Urinary bladder (tissue), 4 donors: ENCODE data around the gene CBLL2. TPM values are rescaled to one million over a fixed set of nuclear protein-coding genes. Genes with fewer than 3 reads are reported as not detected.
"Not testable (repeated sequence)": the region's sequence is repeated elsewhere in the genome, so short reads cannot be mapped to it uniquely, and the experiment has no call there.

Experiments
- DNase-seq: peaks from one replicate; pipeline ENCODE4 v3.0.0-alpha.2; 2015; ENCODE audit errors: extremely low spot score
- H3K27ac ChIP-seq: one replicate; pipeline ENCODE4 v1.5.1; 2013; ENCODE audit warnings: low read depth, mild to moderate bottlenecking, moderate library complexity
- H3K36me3 ChIP-seq: one replicate; pipeline ENCODE4 v1.6.1; 2013; ENCODE audit warnings: mild to moderate bottlenecking, moderate library complexity; ENCODE audit not compliant: insufficient read depth
- H3K4me1 ChIP-seq: one replicate; pipeline ENCODE4 v1.6.1; 2013; ENCODE audit warnings: mild to moderate bottlenecking, moderate library complexity; ENCODE audit not compliant: insufficient read depth
- H3K4me3 ChIP-seq: one replicate; pipeline ENCODE4 v1.5.1; 2013; ENCODE audit warnings: low read depth, low read length
- whole genome bisulfite sequencing: extraction: QIAGEN DNeasy Blood & Tissue Kit; methylation state at CpG from one replicate; pipeline ENCODE4 v1.1.7; 2013; 5-methylcytosine and 5-hydroxymethylcytosine counted together
- polyA plus RNA-seq: library from polyadenylated mRNA; stranded (reverse); fragments of 200-250 nt; gene quantifications from one replicate; pipeline ENCODE4 v1.2.3, GENCODE V29; 2013
- total RNA-seq: library from RNA; depleted of rRNA; stranded (reverse); fragments of >200 nt; gene quantifications from one replicate; pipeline ENCODE4 v1.2.3, GENCODE V29; 2014
- donor health status: healthy with polysubstance abuse.
- donor health status: healthy.

Gene CBLL2
- not detected for total RNA-seq
- polyA plus RNA-seq: not detected

GRCh38 chrX:22272613-22273012, at the start of gene CBLL2:
Gene CBLL2 (plus strand): TSS chrX:22272913. CDS start chrX:22272992, 79 bp downstream.
- no peak within 1 kb of the TSS for H3K27ac ChIP-seq
- 92% methylated on average over 13 of the region's 13 CpGs for WGBS
- no peaks in the 10 kb centered on the region for H3K4me1 ChIP-seq

GRCh38 chrX:22234380-22234779, 38.3 kb upstream of the CBLL2 start:
- H3K27ac ChIP-seq: no peak overlapping the region
- no peaks in the 10 kb centered on the region for H3K4me1 ChIP-seq
- WGBS: 82% methylated on average over 6 of the region's 6 CpGs

More at GRCh38 chrX:22272613-22273012, at the start of gene CBLL2:
- no peak for DNase-seq
- Histone ChIP-seq H3K36me3 (no peaks in the 10 kb centered on the region), H3K4me3 (no peak within 1 kb of the TSS)

GRCh38 chrX:22237479-22237878, 35.2 kb upstream of the CBLL2 start:
- no peak overlapping the region for H3K27ac ChIP-seq
- DNase-seq: no peak
- no peaks in the 10 kb centered on the region for H3K4me1 ChIP-seq
- no peak overlapping the region for H3K4me3 ChIP-seq
- WGBS: 76% methylated on average over 2 of the region's 2 CpGs
- H3K36me3 ChIP-seq: no peaks in the 10 kb centered on the region

More at GRCh38 chrX:22234380-22234779, 38.3 kb upstream of the CBLL2 start:
- Histone ChIP-seq H3K4me3 (no peak overlapping the region), H3K36me3 (no peaks in the 10 kb centered on the region)
- DNase-seq: no peak

GRCh38 chrX:22246620-22247019, 26.1 kb upstream of the CBLL2 start:
- DNase-seq: no peak
- no peak overlapping the region for H3K27ac ChIP-seq
- H3K4me1 ChIP-seq: no peaks in the 10 kb centered on the region
- H3K36me3 ChIP-seq: no peaks in the 10 kb centered on the region
- 89% methylated on average over 2 of the region's 2 CpGs for WGBS
- H3K4me3 ChIP-seq: no peak overlapping the region

- H3K4me3 ChIP-seq: no peak overlapping the region
- no peak for DNase-seq
- no peak overlapping the region for H3K27ac ChIP-seq
- no peaks in the 10 kb centered on the region for H3K4me1 ChIP-seq
- WGBS: 73% methylated on average over 1 of the region's 1 CpG
- no peaks in the 10 kb centered on the region for H3K36me3 ChIP-seq
These were observed 25.5 kb upstream of the CBLL2 start for GRCh38 chrX:22247169-22247568.

GRCh38 chrX:22248401-22248800, 24.3 kb upstream of the CBLL2 start:
- no peaks in the 10 kb centered on the region for H3K4me1 ChIP-seq
- no peak for DNase-seq
- WGBS: 85% methylated on average over 3 of the region's 3 CpGs

GRCh38 chrX:22249371-22249770, 23.3 kb upstream of the CBLL2 start:
- Histone ChIP-seq H3K4me1 (no peaks in the 10 kb centered on the region), H3K4me3 (no peak overlapping the region), H3K27ac (no peak overlapping the region), H3K36me3 (no peaks in the 10 kb centered on the region)
- WGBS: 76% methylated on average over 2 of the region's 2 CpGs
- no peak for DNase-seq

More at GRCh38 chrX:22248401-22248800, 24.3 kb upstream of the CBLL2 start:
- no peak overlapping the region for H3K27ac ChIP-seq
- no peaks in the 10 kb centered on the region for H3K36me3 ChIP-seq
- no peak overlapping the region for H3K4me3 ChIP-seq

GRCh38 chrX:22268706-22269105, 4.0 kb upstream of the CBLL2 start:
- 78% methylated on average over 6 of the region's 6 CpGs for WGBS
- H3K4me1 ChIP-seq: no peaks in the 10 kb centered on the region
- H3K36me3 ChIP-seq: no peaks in the 10 kb centered on the region
- no peak for DNase-seq
- H3K27ac ChIP-seq: no peak overlapping the region
- no peak overlapping the region for H3K4me3 ChIP-seq

- no peaks in the 10 kb centered on the region for H3K4me1 ChIP-seq
- H3K4me3 ChIP-seq: no peak overlapping the region
- H3K27ac ChIP-seq: no peak overlapping the region
- DNase-seq: no peak
- 95% methylated on average over 15 of the region's 15 CpGs for WGBS
- H3K36me3 ChIP-seq: no peaks in the 10 kb centered on the region
These were observed 1.1 kb downstream of the CBLL2 start for GRCh38 chrX:22273714-22274317.

- Histone ChIP-seq H3K4me1 (no peaks in the 10 kb centered on the region), H3K27ac (no peak overlapping the region), H3K36me3 (no peaks in the 10 kb centered on the region), H3K4me3 (no peak overlapping the region)
- DNase-seq: no peak
- 90% methylated on average over 6 of the region's 6 CpGs for WGBS
These were observed 4.1 kb downstream of the CBLL2 start for GRCh38 chrX:22276781-22277180.

- DNase-seq: no peak
- no peak overlapping the region for H3K27ac ChIP-seq
- no peaks in the 10 kb centered on the region for H3K36me3 ChIP-seq
- H3K4me1 ChIP-seq: no peaks in the 10 kb centered on the region
- no peak overlapping the region for H3K4me3 ChIP-seq
- 67% methylated on average over 3 of the region's 3 CpGs for WGBS
These were observed 5.7 kb downstream of the CBLL2 start for GRCh38 chrX:22278375-22278774.

- 89% methylated on average over 3 of the region's 3 CpGs for WGBS
- not testable (repeated sequence) for H3K4me3 ChIP-seq, H3K4me1 ChIP-seq, H3K36me3 ChIP-seq, DNase-seq, H3K27ac ChIP-seq
These were observed 16.5 kb downstream of the CBLL2 start for GRCh38 chrX:22289209-22289608.

- no peak for DNase-seq
- H3K36me3 ChIP-seq: no peaks in the 10 kb centered on the region
- 80% methylated on average over 2 of the region's 2 CpGs for WGBS
- no peaks in the 10 kb centered on the region for H3K4me1 ChIP-seq
- H3K27ac ChIP-seq: no peak overlapping the region
- no peak overlapping the region for H3K4me3 ChIP-seq
These were observed 24.2 kb downstream of the CBLL2 start for GRCh38 chrX:22296871-22297270.

- Histone ChIP-seq H3K27ac (no peak overlapping the region), H3K36me3 (no peaks in the 10 kb centered on the region), H3K4me3 (no peak overlapping the region), H3K4me1 (no peaks in the 10 kb centered on the region)
- no peak for DNase-seq
- WGBS: 0% methylated on average over 2 of the region's 2 CpGs
These were observed 27.4 kb downstream of the CBLL2 start for GRCh38 chrX:22300130-22300529.

- Histone ChIP-seq H3K27ac (no peak overlapping the region), H3K4me3 (no peak overlapping the region), H3K36me3 (no peaks in the 10 kb centered on the region), H3K4me1 (no peaks in the 10 kb centered on the region)
- DNase-seq: no peak
- 54% methylated on average over 3 of the region's 3 CpGs for WGBS
These were observed 38.1 kb downstream of the CBLL2 start for GRCh38 chrX:22310779-22311178.
